GM19193 (cell line): ENCODE results near the gene WNT1.

Experiments
- POLR2A ChIP-seq: IDR thresholded peaks from 4 replicates; pipeline ENCODE4 v1.6.1; 2011; ENCODE audit not compliant: insufficient read depth, insufficient read length; ENCODE audit errors: extremely low read depth

Gene WNT1

DNA sequence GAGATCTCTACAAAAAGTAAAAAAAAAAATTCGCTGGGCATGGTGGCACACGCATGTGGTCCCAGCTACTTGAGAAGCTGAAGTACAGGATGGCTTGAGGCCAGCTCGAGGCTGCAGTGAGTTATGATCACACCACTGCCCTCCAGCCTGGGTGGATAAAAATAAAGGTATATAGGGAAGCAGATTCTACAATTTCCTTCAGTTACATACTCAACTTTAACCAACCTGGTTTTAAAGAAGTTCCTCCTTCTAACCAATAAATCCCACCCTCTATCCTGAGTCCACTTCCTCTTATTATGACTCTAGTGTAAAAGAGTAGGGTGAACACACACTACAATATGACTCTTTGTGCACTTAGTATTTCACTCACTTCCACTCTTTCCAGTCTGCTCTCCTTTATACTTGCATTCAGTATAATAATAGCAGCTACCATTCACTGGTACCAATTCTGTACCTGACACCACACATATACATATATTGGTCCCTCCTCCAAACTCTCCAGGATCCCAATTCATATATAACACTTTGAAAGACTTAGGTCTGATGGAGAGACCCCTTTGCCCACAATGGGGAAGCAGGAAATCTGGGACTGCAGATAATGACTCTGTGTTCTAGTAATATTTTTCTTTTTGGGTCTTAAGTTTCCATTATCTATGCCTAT lies 23.2 kb upstream of the WNT1 start:
- TF ChIP-seq POLR2A: no peak

DNA sequence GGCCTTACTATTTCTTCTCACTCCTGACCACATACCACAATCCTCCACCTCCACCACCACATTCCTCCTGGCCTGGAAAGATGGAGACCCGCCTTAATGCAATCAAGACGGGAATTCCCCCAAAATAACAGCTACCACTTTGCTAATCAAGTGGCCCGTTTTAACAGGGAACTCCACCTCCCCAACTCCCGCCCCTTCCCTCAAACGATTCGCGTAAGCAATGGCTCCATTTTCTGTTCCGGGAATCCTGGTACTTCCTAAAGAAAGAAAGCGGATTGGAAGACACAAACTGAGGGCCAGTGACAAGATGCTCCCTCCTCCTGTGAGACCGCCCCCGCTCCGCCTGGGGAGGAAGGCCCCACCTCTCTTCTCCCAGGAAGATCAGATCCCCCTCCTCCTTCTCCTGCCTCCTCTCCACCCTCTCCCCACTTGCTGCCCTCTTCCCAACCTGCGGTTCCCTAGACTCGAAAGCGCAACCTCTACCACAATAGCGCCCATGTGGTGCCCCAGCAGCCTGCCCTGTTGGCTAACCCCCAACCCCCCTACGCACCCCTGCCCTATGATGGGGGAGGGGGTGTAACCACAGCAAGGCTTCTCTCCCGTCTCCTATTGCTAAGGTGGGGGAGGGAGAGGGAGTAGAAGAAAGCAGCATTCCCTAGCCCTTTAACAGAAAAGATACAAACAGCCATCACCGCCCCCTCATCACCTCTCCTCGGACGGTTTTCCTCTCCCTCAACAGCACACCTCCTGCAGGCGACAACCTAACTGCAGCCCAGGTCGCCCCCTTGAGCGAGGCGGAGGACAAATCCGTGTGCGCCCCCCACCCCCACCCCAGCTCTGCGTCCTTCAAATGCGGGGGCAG lies 21.6 kb upstream of the WNT1 start:
- no peak for TF ChIP-seq POLR2A

DNA sequence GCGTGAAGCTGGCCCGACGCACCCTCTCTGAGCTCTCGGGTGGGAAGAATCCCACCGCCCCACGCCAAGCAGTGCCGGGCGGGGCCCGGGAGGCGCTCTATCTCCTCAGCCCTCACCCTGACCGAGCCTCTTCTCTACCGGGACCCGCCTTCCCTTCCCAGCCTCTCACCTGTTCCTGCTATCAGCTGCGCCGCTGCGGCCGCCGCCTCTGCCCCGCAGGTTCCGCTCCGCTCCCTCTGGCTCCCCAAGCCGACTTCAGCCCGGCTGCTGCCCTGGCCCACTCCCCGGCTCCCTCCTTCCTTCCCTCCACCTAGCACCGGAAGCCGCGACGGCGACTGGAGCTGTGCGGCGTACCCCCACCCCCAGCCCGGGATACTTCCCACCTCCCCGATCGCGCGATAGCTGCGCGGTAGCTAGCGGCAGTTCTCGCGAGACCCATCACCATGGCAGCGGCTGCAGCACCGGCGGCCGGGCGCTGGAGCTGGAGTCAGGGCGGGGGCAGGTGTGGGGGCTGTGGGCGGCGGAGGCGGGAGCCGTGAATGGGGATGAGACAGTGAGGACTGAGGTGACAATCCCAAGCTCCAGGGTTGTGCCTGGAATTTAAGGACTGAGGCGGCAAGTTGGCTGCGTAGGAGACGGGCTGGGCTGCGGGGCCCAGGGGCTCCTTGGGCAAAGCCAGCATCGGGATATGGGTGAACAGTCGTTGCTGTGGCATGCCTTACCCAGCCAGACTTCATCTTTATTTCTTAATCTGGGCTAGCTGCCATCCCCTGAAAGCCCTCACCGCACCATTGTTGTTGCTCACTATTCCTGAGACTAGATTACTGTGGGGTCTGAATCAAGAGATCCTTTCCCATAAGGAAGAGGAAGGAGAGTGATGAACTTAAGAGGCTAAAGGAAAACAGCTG lies 20.7 kb upstream of the WNT1 start, which contains the start of gene ARF3:
Gene ARF3 (minus strand): TSS at position 347 of the 908 bp plus-strand sequence. CDS start 16,392 bp downstream, outside the sequence.
- peak; percentile 86 for TF ChIP-seq POLR2A

DNA sequence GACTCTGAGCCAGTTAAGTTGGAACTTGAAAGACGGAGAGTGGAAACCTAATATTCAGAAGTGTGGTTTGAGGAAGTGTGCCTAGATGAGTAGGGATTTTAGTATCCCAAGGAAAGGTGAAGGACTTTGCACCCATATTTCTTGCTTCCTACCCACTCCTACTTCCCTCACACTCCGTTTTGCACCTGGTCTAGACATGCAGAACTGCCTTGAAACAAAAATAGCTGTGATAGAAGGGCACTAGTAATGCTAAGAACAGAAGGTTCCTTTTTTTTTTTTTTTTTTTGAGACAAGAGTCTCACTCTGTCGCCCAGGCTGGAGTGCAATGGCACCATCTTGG lies 20.1 kb upstream of the WNT1 start:
- TF ChIP-seq POLR2A: no peak

DNA sequence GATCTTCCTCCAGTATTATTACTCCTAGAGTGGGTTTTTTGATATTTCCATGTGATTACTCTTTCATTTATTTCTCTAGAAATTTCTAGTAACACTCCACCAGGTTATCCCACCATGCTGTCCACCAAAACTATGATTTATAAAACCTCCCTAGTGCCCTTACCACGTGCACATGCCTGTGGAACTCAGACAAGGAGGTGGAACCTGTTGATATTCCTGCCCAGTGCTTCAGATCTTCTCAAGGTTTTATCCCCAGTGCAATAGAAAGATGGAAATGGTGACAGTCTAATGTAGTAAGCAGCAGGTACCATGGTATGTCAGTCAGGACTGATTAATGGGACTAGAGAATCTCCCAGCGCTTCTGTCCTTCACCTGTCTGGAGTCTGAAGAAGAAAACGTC lies 17.3 kb upstream of the WNT1 start:
- no peak for TF ChIP-seq POLR2A

DNA sequence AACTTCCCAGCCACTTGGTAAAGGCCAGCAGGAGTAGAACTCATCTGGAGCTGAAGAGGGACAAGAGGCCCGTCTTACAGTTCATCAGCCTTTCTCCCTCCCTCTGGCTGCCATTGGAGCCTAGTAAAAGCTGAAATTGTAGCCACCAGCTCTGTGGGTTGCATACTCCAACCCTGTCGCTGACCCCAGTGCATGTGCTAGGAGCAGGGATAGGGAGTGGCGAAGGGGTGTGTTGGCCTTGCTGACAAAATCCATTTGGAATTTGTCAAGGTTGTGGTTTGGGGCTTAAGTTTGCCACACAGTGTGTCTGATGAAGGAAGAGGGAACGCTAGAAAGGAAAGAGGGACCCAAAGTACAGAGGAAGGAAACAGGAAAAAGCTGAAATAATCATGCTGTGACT lies 16.8 kb upstream of the WNT1 start:
- no peak for TF ChIP-seq POLR2A

DNA sequence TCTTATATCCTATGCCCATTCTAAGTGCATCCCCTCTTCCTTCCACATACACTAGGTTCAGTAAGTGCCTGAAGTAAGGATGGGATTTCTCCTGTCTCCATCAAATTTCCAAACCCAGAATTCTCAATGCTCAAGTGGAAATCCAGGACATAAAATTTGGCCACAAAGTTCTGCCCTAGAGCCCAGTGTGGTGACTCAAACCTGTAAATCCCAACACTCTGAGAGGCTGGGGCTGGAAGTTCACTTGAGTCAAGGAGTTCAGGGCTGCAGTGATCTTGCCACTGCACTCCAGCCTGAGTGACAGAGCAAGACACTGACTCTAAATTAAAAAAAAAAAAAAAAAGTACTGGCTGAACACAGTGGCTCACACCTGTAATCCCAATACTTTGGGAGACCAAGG lies 16.3 kb upstream of the WNT1 start:
- TF ChIP-seq POLR2A: no peak

DNA sequence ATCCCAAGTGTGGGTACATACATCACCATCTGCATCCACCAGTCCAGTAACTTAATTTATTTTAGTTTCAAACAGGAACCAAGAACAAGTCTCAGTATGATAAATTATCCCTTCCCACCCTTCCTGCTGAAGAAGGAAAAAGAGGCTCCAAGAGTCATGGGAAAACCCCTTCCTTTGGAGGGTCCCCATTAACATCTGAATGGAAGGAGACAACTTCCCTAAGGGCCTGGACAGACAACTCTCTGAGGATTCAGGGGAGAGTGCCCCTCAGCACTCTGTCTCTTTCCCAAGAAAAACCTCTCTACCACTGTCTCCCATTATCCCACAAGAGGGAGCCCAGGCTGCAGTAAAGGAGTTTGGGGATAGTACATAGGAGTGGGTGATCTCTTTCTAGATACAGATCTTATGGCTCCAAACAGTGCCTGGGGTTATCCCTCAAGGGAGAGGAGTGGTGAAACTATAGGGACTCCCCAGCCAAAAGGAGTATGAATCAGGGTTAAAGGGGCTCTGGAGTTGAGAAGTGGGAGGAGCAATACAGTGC lies 12.8 kb upstream of the WNT1 start:
- no peak for TF ChIP-seq POLR2A

DNA sequence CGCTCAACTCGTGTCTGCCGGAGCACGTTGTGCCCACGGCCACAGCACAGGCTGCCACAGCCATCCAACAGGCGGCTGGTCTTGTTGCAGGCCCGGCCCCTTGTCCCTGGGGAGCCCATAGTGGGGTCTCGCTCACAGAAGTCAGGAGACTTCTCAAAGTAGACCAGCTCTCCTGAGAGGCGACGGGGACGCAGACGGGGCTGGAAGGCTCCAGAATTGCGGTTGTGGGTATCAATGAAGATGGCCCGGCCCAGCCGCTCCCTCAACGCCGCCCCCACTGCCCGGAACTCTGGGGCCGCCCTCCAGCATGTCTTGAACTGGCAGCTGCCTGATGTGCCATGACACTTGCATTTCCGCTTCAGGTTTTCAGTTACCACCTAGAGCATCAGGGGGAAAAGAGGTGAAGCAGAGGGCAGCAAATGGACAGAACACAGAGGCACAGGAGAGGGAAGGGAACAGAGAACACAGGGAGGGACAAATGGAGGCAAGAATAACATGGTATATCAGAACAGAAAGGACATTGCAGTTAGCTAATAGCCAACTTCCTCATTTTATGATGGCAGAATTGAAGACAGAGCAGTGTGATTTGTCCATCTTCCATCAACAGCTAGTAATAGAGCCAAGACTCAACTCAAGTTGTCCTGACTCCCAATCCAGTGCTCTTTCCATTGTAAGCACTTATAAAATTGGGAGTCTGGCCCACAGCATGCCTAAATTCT lies 11.8 kb upstream of the WNT1 start:
- no peak for TF ChIP-seq POLR2A

DNA sequence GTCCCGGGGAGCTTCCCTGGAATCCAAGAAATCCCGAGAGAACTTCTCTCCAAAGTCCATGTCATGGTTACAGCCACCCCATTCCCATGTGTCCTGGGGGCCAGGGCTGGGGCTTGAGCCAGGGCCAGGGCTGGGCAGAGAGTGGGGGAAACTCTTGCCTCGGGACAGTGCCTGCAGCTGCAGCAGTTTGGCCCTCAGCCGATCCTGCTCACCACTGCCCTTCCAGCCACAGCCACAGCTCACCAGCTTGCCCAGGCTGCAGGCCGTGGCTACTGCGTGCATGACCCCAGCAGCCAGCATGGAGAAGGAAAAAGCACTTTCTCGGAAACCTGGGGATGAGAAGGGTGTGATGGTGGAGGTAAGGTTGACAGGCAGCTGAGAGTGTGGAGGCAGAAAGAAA lies 10.1 kb upstream of the WNT1 start:
- TF ChIP-seq POLR2A: no peak

DNA sequence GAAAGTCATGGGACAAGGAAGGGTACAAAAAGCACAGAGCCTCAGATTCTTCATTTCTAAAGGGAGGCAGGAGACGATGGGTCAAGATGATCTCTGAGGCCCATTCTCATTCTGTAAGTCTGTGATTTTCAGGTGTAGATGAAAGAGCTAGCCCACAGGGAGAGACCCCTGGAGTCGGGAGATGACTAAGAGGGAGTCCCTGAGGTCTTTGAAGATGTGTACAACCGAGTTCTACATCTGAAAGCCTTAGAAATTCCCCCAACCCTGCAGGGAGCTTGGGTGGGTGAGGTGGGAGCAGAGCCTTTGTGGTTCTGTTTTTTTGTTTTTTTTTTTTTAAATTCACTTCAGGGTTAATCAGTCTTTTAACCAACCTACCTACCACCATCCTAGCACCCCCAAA lies 9.7 kb upstream of the WNT1 start:
- TF ChIP-seq POLR2A: no peak

DNA sequence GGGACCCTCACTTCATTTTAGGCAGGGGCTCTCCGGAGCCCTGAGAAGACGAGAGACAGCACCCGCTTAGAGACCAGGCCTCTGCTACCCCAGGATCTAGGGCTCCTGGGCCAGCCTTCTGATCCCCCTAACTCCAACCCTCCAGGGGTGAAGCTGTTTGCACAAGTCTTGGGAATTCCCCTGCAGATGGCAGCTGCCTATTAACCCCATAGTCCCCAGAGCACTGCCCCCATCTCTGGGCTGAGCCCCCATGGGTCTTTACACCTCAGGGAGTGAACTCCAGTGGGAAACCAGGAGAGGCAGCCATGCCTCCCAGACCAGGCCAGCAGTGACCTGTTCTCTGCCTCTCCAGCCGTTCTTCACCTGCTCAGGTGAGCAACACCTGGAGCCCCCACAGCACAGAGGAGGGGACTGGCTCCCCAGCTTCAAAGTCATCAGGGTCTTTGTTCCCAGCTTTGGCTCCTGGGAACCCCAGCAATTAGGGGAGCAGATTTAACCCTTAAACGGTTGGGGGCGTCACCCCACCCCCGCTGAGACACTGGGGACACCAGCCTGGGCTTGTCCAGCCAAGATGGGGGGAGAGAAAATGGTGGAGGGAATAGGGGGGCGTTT lies 8.9 kb upstream of the WNT1 start:
- no peak for TF ChIP-seq POLR2A

DNA sequence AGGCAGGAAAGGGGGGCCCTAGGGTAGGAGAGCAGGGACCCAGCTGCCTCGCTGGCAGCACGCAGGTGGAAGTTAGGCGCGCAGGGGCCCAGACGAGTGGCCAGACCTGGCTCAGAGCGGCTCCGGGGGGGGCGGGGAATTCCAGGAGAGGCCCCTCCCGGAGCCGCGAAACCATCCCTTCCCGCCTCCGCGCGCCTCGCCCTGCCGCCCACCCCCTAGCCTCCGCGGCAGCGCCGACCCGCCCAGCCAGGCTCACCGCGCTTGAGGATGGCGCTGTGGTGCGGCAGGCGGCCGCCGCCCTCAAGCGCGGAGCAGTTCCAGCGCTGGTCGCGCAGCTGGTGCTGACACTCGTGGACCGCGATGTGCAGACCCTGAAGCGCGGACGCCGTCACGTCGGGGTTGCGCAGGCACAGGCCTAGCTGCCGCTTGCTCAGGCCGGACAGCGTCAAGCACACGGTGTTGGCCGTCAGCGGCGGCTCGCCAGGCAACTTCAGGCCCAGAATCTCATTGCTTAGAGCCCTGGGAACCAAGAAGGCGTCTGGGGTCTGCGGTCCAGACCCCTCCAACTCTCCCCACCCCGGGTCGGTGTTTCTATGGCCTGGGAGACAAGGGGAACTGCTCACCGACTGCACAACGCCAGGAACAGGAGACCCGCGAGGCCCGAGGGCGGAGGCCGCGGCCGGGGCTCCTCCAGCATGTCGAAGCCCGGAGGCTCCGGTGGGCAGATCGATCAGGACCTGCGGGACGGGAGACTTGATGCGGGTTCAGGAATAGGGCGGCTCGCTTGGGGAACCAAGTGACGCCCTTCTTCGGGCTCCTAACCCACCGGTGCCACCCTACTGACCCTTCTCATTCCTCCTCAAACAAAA lies 8.1 kb upstream of the WNT1 start:
- TF ChIP-seq POLR2A: no peak
